ENCODE measurements around the gene OXCT1. TPM values are rescaled to one million over a fixed set of nuclear protein-coding genes. Genes with fewer than 3 reads are reported as not detected.
A peak's percentile ranks its signal among the peaks of the same experiment; 100 is the strongest.

The OXCT1 gene
- total RNA-seq, 1 donor from 2014 or later: 39.9 TPM

DNA sequence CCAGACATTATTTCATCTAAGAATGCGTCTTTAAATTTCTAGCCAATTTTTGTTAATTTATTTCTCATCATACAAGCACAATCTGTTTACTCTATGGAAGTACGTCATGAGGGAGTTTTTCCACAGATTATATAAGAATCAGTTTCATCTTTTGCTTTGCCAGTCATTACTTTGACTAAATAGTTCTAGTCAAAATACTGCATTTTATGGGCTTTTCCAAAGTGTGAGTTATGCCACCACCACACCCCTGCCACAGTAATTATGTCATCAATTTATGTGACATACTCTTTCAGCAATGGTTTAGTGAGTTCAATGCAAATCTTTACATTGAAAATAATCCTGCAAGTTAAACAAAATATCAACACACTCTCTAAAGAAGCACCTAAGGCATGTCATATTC lies 35.9 kb upstream of the OXCT1 start:
- no peak overlapping the region for H3K27ac ChIP-seq
- Mint-ChIP-seq H3K9me3 (no peaks in the 10 kb centered on the region), H3K4me1 (peaks cover 11% of the 10 kb centered on the region), H3K4me3 (no peak overlapping the region), H3K36me3 (peaks cover 11% of the 10 kb centered on the region), H3K27ac (no peak overlapping the region), H3K27me3 (ENCODE audit: insufficient read depth, low read depth) (peaks cover 2% of the 10 kb centered on the region)
- H2AFZ ChIP-seq (replicated peaks): no peak overlapping the region
- peaks cover 37% of the 10 kb centered on the region for H3K79me2 ChIP-seq (ENCODE audit: low read depth)
- H3F3A ChIP-seq (ENCODE audit: low read depth): no peaks in the 10 kb centered on the region
- H3K36me3 ChIP-seq: peaks cover 25% of the 10 kb centered on the region
- DNase-seq (ENCODE audit: low spot score): no peak
- H3K9ac ChIP-seq: no peak overlapping the region
- H3K4me1 ChIP-seq: peaks cover 7% of the 10 kb centered on the region
- H3K4me3 ChIP-seq: no peak overlapping the region
- H3K9me3 ChIP-seq (ENCODE audit: low read depth): no peaks in the 10 kb centered on the region
- TF ChIP-seq CTCF (IDR thresholded peaks at IDR 0.05): no peak
- no peak for TF ChIP-seq EZH2phosphoT487 (IDR thresholded peaks at IDR 0.05)
- no peak for TF ChIP-seq EZH2 (IDR thresholded peaks at IDR 0.05)
- H3K4me2 ChIP-seq: no peak overlapping the region
- no peaks in the 10 kb centered on the region for H3K27me3 ChIP-seq
- no peaks in the 10 kb centered on the region for H4K20me1 ChIP-seq (ENCODE audit: low read depth)

- Histone ChIP-seq H3K4me2 (peak within 1 kb of the TSS; percentile 76), H3K9me3 (ENCODE audit: low read depth) (no peaks in the 10 kb centered on the region), H3K4me3 (peak within 1 kb of the TSS; percentile 66), H3K27me3 (no peaks in the 10 kb centered on the region), H3K36me3 (peaks cover 8% of the 10 kb centered on the region), H3K27ac (peak within 1 kb of the TSS; percentile 63), H3K4me1 (peaks cover 7% of the 10 kb centered on the region), H2AFZ (replicated peaks) (peak within 1 kb of the TSS; percentile 23), H3F3A (ENCODE audit: low read depth) (no peaks in the 10 kb centered on the region), H3K79me2 (ENCODE audit: low read depth) (peaks cover 37% of the 10 kb centered on the region), H3K9ac (peak within 1 kb of the TSS; percentile 94), H4K20me1 (ENCODE audit: low read depth) (no peaks in the 10 kb centered on the region)
- DNase-seq (ENCODE audit: low spot score): peak; percentile 99
- Mint-ChIP-seq H3K27me3 (ENCODE audit: insufficient read depth, low read depth) (no peaks in the 10 kb centered on the region), H3K4me1 (peaks cover 11% of the 10 kb centered on the region), H3K36me3 (peaks cover 7% of the 10 kb centered on the region), H3K4me3 (peak within 1 kb of the TSS; percentile 98), H3K27ac (peak within 1 kb of the TSS; percentile 98), H3K9me3 (no peaks in the 10 kb centered on the region)
- no peak for TF ChIP-seq EZH2 (IDR thresholded peaks at IDR 0.05)
- no peak for TF ChIP-seq CTCF (IDR thresholded peaks at IDR 0.05)
- no peak for TF ChIP-seq EZH2phosphoT487 (IDR thresholded peaks at IDR 0.05)
These were observed 33.9 kb upstream of the OXCT1 start, which contains the start of gene RIMOC1 for GRCh38 chr5:41903892-41904799. Gene RIMOC1 (plus strand): TSS chr5:41904344. CDS start chr5:41904368, 24 bp downstream.

- H3K27ac Mint-ChIP-seq: peak overlapping the region; percentile 38
- Histone ChIP-seq H3K27ac (no peak overlapping the region), H3K36me3 (peaks cover 8% of the 10 kb centered on the region), H3K79me2 (ENCODE audit: low read depth) (peaks cover 37% of the 10 kb centered on the region), H3K27me3 (no peaks in the 10 kb centered on the region), H3K4me1 (peaks cover 7% of the 10 kb centered on the region), H3F3A (ENCODE audit: low read depth) (no peaks in the 10 kb centered on the region), H3K9ac (no peak overlapping the region), H3K4me3 (peak overlapping the region; percentile 51), H3K4me2 (peak overlapping the region; percentile 76), H2AFZ (replicated peaks) (peak overlapping the region; percentile 12), H3K9me3 (ENCODE audit: low read depth) (no peaks in the 10 kb centered on the region), H4K20me1 (ENCODE audit: low read depth) (no peaks in the 10 kb centered on the region)
- peaks cover 11% of the 10 kb centered on the region for H3K4me1 Mint-ChIP-seq
- peak overlapping the region; percentile 98 for H3K4me3 Mint-ChIP-seq
- no peaks in the 10 kb centered on the region for H3K9me3 Mint-ChIP-seq
- DNase-seq (ENCODE audit: low spot score): no peak
- peaks cover 7% of the 10 kb centered on the region for H3K36me3 Mint-ChIP-seq
- no peak for TF ChIP-seq EZH2 (IDR thresholded peaks at IDR 0.05)
- no peak for TF ChIP-seq CTCF (IDR thresholded peaks at IDR 0.05)
- TF ChIP-seq EZH2phosphoT487 (IDR thresholded peaks at IDR 0.05): no peak
- H3K27me3 Mint-ChIP-seq (ENCODE audit: insufficient read depth, low read depth): no peaks in the 10 kb centered on the region
These were observed 33.2 kb upstream of the OXCT1 start for GRCh38 chr5:41903382-41903891.
